Stimulated activated CD4-positive, alpha-beta T cell treated with anti-CD3 and anti-CD28 coated beads, TNF-alpha, amount 100 ng/mL, for 4 hours (primary cell): ENCODE results near the gene ARHGAP15.

Source experiments
- DNase-seq, 3 experiments: peaks; one replicate each; pipeline ENCODE4 v3.0.0-alpha.2; 2020; ENCODE audit warnings: low read depth in 3 of 3

The ARHGAP15 gene

DNA sequence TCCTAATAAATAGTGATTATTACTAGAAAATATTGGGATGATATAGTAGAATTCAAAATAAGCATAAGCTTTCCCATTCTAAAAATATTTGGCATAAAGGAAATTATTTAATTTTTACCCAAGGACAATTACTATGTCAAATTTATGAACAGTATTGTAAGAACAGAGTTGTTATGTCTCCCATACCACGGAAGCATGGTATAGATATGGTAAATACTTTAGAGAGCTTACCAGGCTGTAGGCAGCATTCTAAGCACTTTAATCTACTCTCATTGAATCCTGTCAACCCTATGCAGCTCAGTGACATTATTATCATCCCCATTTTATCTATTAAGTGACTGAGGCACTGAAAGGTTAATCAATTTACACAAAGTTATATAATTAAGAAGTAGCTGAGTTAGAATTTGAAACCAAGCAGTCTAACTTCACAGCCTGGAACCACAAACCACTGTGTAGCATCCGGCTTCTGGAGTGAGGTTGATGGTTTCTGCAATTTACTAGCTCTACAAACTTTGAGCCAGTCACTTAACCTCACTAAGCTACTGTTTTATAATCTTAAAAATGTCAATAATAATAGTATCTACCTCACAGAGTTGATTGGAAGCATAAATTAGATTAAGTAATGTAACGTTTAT, 323.7 kb downstream of the ARHGAP15 start:
- DNase-seq, result no peak

DNA sequence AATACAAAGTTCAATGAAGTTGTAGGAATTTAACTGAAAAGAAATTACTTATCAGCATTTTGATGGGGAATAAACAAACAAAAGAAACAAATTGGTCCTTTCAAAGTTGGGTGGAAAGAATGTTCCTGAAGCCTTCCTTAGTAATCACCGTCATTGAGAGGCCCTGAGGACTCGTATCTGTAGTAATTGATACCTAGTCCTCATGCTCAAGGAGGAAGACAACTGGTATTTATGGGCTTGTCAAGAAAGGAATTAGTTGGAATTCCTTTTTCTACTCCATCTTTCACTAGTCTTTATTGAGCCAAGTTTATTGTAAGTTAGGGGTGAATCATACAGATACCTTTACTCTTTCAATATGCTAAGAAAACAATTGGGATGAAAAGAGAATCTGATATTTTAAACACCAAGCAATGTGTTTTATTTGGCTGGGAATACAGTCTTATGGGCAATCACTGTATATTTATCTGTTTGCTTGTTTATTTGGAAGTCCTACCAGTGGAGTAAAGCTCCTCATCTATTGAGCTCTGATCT, 324.8 kb downstream of the ARHGAP15 start:
- no peak for DNase-seq

- no peak for DNase-seq
Measured at GRCh38 chr2:143455317-143455716, 326.1 kb downstream of the ARHGAP15 start.

GRCh38 chr2:143458258-143459190, 329.3 kb downstream of the ARHGAP15 start:
- no peak for DNase-seq

GRCh38 chr2:143460382-143460781, 331.2 kb downstream of the ARHGAP15 start:
- no peak for DNase-seq

- DNase-seq, result no peak
Measured at GRCh38 chr2:143463719-143464118, 334.5 kb downstream of the ARHGAP15 start.

DNA sequence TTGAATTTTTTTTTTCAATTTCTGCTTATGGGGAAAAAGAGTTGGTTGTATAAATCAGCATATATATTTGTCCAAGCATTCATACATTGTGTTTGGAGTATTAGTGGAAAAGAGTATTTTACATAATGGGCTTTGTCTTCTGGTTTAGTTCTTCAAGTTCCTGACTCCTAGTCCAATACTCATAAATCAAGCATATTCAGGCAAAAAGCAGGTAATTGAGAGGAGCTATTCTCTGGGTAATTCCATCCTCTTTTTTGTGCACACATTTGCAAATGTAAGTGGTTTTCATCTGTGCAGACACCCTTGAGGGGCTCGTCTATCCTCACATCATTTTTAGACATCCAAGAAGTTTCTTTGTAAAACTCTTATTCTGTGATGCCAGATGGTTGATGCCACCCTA, 337.2 kb downstream of the ARHGAP15 start:
- no peak for DNase-seq

DNA sequence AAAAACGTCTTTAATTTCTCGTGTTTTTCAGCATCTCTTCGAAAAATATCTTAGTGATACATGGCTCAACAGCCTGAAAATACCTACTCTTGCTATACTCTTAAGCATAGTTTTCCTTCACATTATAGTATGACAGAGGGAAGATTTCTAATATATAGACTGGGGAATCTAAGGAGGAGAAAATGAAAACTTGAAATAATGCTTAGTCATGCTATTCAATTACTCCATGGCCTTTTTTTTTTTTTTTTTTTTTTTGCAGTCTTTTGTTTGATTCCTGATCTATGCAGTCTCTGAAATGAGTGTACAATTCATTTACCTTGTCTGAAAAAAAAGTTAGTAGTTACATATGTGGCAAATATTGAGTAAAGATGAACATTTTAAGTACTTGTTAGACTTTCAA, 337.8 kb downstream of the ARHGAP15 start:
- DNase-seq, result no peak

- no peak for DNase-seq
Measured at GRCh38 chr2:143468341-143468888, 339.2 kb downstream of the ARHGAP15 start.

DNA sequence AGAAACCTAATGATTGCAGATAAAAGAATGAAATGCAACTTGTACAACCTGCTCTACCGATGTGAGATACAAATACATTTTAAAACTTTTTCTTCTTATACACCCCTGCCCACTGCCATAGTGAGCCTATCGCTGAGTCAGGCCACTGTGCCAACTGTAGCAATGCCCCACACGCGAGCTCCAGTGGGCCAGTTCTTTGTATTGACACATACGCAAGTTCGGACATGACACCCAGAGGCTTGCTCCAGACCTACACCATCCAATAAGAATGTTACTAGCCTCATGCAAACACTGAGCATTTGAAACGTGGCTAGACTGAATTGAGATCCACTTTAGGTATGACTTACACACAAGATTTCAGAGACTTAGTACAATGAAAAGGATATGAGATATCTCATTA, 340.1 kb downstream of the ARHGAP15 start:
- no peak for DNase-seq

- no peak for DNase-seq
Measured at GRCh38 chr2:143471550-143471949, 342.3 kb downstream of the ARHGAP15 start.

DNA sequence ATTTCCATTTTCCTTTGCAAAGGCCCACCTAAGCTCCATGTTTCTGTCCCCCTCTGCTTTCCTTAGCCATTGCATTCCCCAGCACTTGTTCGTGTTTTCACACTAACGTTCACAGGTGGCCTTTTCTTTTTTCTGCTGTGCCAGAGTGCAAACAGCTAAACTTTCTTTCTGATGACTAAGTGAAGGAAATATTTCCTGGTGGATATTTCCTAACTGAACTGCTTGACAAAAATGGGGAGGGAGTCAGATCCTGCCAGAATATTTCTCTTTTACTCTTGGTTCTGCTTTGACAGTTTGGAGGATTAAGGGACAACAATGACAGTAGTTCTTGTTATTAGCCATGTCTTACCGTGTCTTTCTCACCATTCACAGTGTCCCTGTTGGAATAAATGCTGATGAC, 344.0 kb downstream of the ARHGAP15 start:
- DNase-seq, result no peak

DNA sequence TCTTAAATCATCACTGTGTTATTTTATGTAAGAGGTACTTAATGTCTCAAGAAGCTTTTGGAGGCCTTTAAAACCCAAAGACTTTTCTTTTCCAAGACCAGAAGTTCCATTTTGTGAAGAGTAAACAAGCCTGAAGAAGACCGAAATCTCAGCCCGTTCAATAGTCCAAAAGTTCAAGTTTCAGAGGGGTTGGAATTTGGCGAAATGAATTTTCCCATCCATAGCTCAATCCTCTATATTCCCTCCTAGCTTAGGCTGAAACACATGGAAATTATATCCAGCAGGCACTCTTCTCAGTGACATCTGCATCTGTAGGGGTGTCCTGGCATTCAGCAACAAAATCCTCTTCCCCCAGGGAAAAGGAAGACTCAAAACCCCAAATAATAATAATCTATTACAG, 344.6 kb downstream of the ARHGAP15 start:
- DNase-seq, result no peak

- DNase-seq, result no peak
Measured at GRCh38 chr2:143474586-143474985, 345.4 kb downstream of the ARHGAP15 start.

DNA sequence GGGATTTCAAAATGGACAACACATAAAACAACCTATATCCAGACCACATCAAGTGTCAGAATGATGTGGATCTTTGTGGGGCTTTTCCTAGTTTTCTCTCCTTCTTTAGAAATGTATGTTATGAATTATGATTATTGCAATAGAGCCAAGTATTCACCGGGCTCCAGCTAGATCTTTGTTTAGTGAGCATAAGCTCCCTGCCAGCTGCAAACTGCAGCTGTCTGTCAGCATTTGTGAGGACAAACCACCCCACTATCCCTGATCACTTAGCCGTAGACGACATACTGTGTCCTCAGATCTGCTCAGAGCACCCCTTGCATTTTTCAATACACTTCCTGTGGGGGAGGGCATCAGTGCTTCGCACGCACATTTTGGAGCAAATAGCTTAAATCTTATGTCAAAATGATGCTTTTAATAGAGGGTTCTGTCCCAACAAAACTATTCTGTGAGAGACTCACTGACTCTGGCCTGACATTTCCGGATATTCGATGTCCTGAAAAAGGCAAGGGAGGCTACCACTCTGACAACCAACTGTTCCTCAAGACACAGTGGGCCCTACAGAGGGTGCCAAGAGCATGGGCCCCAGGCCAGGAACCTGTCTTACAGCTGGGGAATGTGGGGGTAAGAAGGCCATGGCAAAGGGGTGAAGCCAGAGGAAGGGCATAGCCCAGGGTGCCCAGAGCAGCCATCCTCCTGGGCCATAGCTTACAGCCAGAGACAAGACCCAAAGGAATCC, 346.0 kb downstream of the ARHGAP15 start:
- DNase-seq, result no peak

GRCh38 chr2:143476336-143477087, 347.3 kb downstream of the ARHGAP15 start:
- DNase-seq, result no peak

GRCh38 chr2:143477714-143478443, 348.7 kb downstream of the ARHGAP15 start:
- no peak for DNase-seq

DNA sequence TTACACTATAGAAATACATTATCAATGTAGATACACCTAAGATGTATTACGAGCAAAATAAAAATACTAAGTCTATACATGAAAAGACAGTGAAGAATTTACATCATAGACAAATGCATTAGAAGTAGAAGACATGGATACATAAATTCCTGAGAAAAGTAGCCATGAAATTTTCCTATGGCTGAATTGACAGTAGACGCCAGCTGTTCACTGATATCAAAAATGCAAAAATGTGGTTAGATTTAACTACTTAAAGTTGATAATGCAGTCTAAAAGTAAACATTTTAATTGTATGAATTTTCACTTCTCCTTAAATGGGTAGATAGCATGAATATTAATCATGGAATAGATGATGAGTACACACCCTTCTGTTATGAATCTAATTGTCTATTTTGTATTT, 350.9 kb downstream of the ARHGAP15 start:
- no peak for DNase-seq

- no peak for DNase-seq
Measured at GRCh38 chr2:143480601-143481236, 351.5 kb downstream of the ARHGAP15 start.

- DNase-seq, result no peak
Measured at GRCh38 chr2:143481237-143481623, 352.0 kb downstream of the ARHGAP15 start.
